Gastrocnemius medialis (tissue), 4 donors: ENCODE data around the gene SPAG5.

Experiments
- POLR2A ChIP-seq, 2 donors: fragments of 450-650 bp; IDR thresholded peaks; one replicate each; pipeline ENCODE4 v1.6.1; 2017; ENCODE audit warnings: antibody characterized with exemption in 2 of 2, mild to moderate bottlenecking in 2 of 2, moderate library complexity in 2 of 2
- TF ChIP-seq, protein P1 (sequence below), 5 experiments: fragments of 450-650 bp in 3 of 5; fragments of 200-600 bp in 2 of 5; sonication (generic) in 2 of 5; IDR thresholded peaks in 4 of 5; conservative IDR thresholded peaks in 1 of 5; 1 replicate in 4 of 5; 2 replicates in 1 of 5; pipeline ENCODE4 v1.5.1; 2016 to 2019; ENCODE audit warnings: antibody characterized with exemption in 5 of 5, mild to moderate bottlenecking in 3 of 5, moderate library complexity in 3 of 5

DNA sequence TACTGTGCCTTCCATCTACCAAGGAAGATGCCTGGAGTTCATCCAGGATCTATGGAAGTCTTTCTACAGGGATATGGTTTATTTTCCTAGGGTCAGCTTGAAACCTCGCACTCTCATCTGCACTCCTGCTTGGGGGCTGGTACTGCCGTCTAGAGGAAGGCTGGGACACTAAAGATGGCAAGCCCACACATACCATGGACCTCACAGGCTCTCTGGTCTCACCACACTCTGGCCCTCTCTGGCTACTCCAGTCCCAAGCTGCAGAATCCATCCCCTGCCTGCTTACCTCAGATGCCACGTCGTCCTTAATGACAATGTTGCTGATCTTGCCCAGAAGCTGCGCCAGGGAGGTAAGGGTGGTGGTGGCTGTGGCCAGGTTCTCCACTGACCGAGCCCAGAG is 44.3 kb downstream of the SPAG5 start:
- TF ChIP-seq, protein P1, sequence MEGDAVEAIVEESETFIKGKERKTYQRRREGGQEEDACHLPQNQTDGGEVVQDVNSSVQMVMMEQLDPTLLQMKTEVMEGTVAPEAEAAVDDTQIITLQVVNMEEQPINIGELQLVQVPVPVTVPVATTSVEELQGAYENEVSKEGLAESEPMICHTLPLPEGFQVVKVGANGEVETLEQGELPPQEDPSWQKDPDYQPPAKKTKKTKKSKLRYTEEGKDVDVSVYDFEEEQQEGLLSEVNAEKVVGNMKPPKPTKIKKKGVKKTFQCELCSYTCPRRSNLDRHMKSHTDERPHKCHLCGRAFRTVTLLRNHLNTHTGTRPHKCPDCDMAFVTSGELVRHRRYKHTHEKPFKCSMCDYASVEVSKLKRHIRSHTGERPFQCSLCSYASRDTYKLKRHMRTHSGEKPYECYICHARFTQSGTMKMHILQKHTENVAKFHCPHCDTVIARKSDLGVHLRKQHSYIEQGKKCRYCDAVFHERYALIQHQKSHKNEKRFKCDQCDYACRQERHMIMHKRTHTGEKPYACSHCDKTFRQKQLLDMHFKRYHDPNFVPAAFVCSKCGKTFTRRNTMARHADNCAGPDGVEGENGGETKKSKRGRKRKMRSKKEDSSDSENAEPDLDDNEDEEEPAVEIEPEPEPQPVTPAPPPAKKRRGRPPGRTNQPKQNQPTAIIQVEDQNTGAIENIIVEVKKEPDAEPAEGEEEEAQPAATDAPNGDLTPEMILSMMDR (IDR thresholded peaks at IDR 0.05 in 4 of 5, conservative IDR thresholded peaks at IDR 0.05 in 1 of 5), result no peak
- no peak for TF ChIP-seq POLR2A (IDR thresholded peaks at IDR 0.05)
